Kidney (tissue), 14 donors: ENCODE measurements around the gene SEMA4C. TPM values are rescaled to one million over a fixed set of nuclear protein-coding genes. Genes with fewer than 3 reads are reported as not detected.

Experiments used
- DNase-seq, 5 donors: peaks; one replicate each; pipeline ENCODE4 v3.0.0-alpha.2; 2013 to 2020
- FAIRE-seq: peaks from 2 replicates; lab custom pipeline; 2012; peaks lifted over from hg19 to GRCh38; lab: Jason Lieb, UNC
- H3K27ac ChIP-seq, 2 donors: one replicate each; pipeline ENCODE4 v1.7.0; 2013; ENCODE audit warnings: low read depth in 2 of 2, low read length in 2 of 2, inconsistent platforms in 1 of 2
- H3K27me3 ChIP-seq: one replicate; pipeline ENCODE4 v1.7.1; 2013; ENCODE audit warnings: low read length, inconsistent platforms; ENCODE audit not compliant: control insufficient read depth, insufficient read depth
- H3K36me3 ChIP-seq, 3 donors: one replicate each; pipeline versions ENCODE4 v1.7.0 to v1.7.1; 2013; ENCODE audit warnings: low read length in 3 of 3, control low read depth in 1 of 3, inconsistent platforms in 1 of 3; ENCODE audit not compliant: insufficient read depth in 3 of 3, control insufficient read depth in 2 of 3
- H3K4me1 ChIP-seq, 3 donors: one replicate each; pipeline versions ENCODE4 v1.7.0 to v1.7.1; 2013; ENCODE audit warnings: low read length in 3 of 3, inconsistent platforms in 1 of 3, low read depth in 1 of 3; ENCODE audit not compliant: control insufficient read depth in 2 of 3, insufficient read depth in 2 of 3
- H3K4me3 ChIP-seq, 3 donors: one replicate each; pipeline versions ENCODE4 v1.7.0 to v1.8.1; 2013; ENCODE audit warnings: low read length in 3 of 3, control low read depth in 1 of 3, inconsistent platforms in 1 of 3
- H3K9ac ChIP-seq, 3 donors: one replicate each; pipeline versions ENCODE4 v1.7.0 to v1.7.1; 2013; ENCODE audit warnings: low read length in 3 of 3, control low read depth in 1 of 3, inconsistent platforms in 1 of 3
- H3K9me3 ChIP-seq, 3 donors: one replicate each; pipeline versions ENCODE4 v1.7.0 to v1.7.1; 2013; ENCODE audit warnings: low read length in 3 of 3, control low read depth in 1 of 3, inconsistent platforms in 1 of 3; ENCODE audit not compliant: control insufficient read depth in 2 of 3, insufficient read depth in 1 of 3
- intact Hi-C: fragments of 100-400 bp; cut with DNase I; formaldehyde crosslinking; loops from one replicate; pipeline ENCODE4 v1.11.1; 2022
- polyA plus RNA-seq: library from polyadenylated mRNA; stranded (reverse); fragments of 350-450 nt; fragmentation: Illumina TruSeq; extraction: RNeasy Lipid Tissue Mini Kit (QIAGEN cat#74804); gene quantifications from one replicate; pipeline ENCODE4 v1.2.3, GENCODE V29; 2014; ENCODE audit warnings: low read depth, low replicate concordance; ENCODE audit not compliant: insufficient read depth
- total RNA-seq: library from RNA; stranded (reverse); fragmentation: NEBNext Ultra II Directional; extraction: Animal tissue kit (Norgen Biotek cat#: 25700); gene quantifications from one replicate; pipeline ENCODE4 v1.2.1, GENCODE V29; 2021
- TF ChIP-seq, protein P1 (sequence below): IDR thresholded peaks from 3 replicates; pipeline ENCODE4 v1.5.1; 2012; ENCODE audit warnings: mild to moderate bottlenecking, moderate library complexity, borderline replicate concordance; ENCODE audit not compliant: insufficient read depth; ENCODE audit errors: extremely low read depth
- donor health status: control.
- donor health status: control.
- donor health status: control.
- donor health status: control.
- donor health status: control.
- donor health status: DM: yes; HTN: yes; CAD: no.
- donor health status: Normal renal cell carcinoma (clear cell type).

Gene SEMA4C
- total and polyA plus RNA-seq, 2 donors from 2014 or later = 11.1 to 44.6 TPM

DNA sequence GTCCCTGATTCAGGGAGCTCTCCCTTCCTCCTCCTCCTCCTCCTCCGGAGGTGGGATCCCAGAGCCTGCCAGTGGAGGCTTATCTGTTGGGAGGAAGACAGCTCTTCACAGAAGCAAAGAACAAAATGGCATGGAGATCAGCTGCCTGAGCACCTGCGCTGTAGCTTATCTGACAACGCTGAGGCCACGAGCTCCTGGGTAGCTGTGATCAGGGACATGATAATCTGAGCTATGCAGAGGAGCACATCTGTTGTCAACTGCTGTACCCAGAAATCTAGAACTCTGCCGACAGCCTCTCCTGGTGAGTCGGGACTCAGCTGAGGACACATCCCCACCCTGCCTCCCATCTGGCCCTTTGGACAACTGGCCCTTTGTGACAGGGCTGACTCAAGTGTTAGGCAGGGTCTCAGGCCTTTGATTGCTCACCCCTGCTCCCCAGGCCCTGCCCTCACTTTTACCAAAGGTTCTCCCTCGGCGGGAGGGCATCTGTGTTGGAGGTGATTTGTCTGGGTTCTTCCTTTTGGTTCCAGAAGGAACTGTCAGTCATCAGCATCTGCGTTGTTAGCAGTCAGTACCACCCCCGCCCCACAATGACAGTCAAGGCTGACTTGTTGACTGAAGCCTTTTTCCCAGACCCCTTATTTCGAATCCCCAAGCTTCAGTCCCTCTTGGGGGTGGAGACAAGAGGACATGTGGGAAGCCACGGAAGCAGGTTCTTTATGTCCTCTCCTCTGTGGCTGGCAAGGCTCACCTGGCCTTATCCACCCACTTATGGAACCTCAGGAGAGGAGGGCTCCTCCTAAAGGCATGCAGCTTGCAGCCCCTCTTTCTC is 59.7 kb downstream of the SEMA4C start:
- no peak for FAIRE-seq
- H3K27ac ChIP-seq = no peak overlapping the region
- no peaks in the 10 kb centered on the region for H3K9me3 ChIP-seq
- H3K4me3 ChIP-seq = no peak overlapping the region
- peaks cover 0 to 2% (median 0%) of the 10 kb centered on the region in 3 donors for H3K4me1 ChIP-seq
- no peaks in the 10 kb centered on the region for H3K27me3 ChIP-seq
- TF ChIP-seq, protein P1, sequence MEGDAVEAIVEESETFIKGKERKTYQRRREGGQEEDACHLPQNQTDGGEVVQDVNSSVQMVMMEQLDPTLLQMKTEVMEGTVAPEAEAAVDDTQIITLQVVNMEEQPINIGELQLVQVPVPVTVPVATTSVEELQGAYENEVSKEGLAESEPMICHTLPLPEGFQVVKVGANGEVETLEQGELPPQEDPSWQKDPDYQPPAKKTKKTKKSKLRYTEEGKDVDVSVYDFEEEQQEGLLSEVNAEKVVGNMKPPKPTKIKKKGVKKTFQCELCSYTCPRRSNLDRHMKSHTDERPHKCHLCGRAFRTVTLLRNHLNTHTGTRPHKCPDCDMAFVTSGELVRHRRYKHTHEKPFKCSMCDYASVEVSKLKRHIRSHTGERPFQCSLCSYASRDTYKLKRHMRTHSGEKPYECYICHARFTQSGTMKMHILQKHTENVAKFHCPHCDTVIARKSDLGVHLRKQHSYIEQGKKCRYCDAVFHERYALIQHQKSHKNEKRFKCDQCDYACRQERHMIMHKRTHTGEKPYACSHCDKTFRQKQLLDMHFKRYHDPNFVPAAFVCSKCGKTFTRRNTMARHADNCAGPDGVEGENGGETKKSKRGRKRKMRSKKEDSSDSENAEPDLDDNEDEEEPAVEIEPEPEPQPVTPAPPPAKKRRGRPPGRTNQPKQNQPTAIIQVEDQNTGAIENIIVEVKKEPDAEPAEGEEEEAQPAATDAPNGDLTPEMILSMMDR = no peak
- peaks cover 0 to 3% (median 0%) of the 10 kb centered on the region in 3 donors for H3K36me3 ChIP-seq
- H3K9ac ChIP-seq = no peak overlapping the region
- intact Hi-C loops = no loop called here
- peak in 1 of 5 donors; percentile 29 for DNase-seq

Other genes with a start within 250 kb of the SEMA4C start
- 48.8 TPM for gene KANSL3, start 231.8 kb downstream of the SEMA4C start, total RNA-seq
- 17.5 TPM for gene KANSL3, start 231.8 kb downstream of the SEMA4C start, polyA plus RNA-seq
- 1.3 TPM for gene FER1L5, start 227.3 kb downstream of the SEMA4C start, total RNA-seq
- 0.15 TPM for gene FER1L5, start 227.3 kb downstream of the SEMA4C start, polyA plus RNA-seq
- 23.0 TPM for gene LMAN2L, start 130.0 kb downstream of the SEMA4C start, total RNA-seq
- gene LMAN2L, start 130.0 kb downstream of the SEMA4C start, polyA plus RNA-seq = 25.3 TPM
- 14.5 TPM for gene CNNM4, start 109.2 kb downstream of the SEMA4C start, total RNA-seq
- gene CNNM4, start 109.2 kb downstream of the SEMA4C start, polyA plus RNA-seq = 3.7 TPM
- 26.1 TPM for gene CNNM3, start 53.8 kb downstream of the SEMA4C start, total RNA-seq
- gene CNNM3, start 53.8 kb downstream of the SEMA4C start, polyA plus RNA-seq = 6.9 TPM
- gene ANKRD23, start 26.1 kb downstream of the SEMA4C start, total RNA-seq = 4.0 TPM
- gene ANKRD23, start 26.1 kb downstream of the SEMA4C start, polyA plus RNA-seq = 1.6 TPM
- 10.8 TPM for gene ANKRD39, start 12.1 kb downstream of the SEMA4C start, total RNA-seq
- 19.2 TPM for gene ANKRD39, start 12.1 kb downstream of the SEMA4C start, polyA plus RNA-seq
- 0.44 TPM for gene FAM178B, start 116.5 kb upstream of the SEMA4C start, total RNA-seq
- not detected for gene FAM178B, start 116.5 kb upstream of the SEMA4C start, polyA plus RNA-seq
- gene FAHD2B, start 224.8 kb upstream of the SEMA4C start, total RNA-seq = 8.8 TPM
- gene FAHD2B, start 224.8 kb upstream of the SEMA4C start, polyA plus RNA-seq = 34.5 TPM
- 31.0 TPM for gene ANKRD36, start 243.1 kb upstream of the SEMA4C start, total RNA-seq
- gene ANKRD36, start 243.1 kb upstream of the SEMA4C start, polyA plus RNA-seq = 1.5 TPM